T-helper 1 cell treated with Interleukin-12 subunit alpha and Interleukin-12 subunit beta and Interleukin-4 antibody, amounts not matched to agents 30 μg/mL and 1 μg/mL, for 36 hours (primary cell): ENCODE data around the gene KRTAP5-10.
"Not testable (repeated sequence)": the region's sequence is repeated elsewhere in the genome, so short reads cannot be mapped to it uniquely, and the experiment has no call there.

Source experiments
- H3K27ac Mint-ChIP-seq: one replicate; pipeline ENCODE4 v1.8.0; 2021; ENCODE audit warnings: mild to moderate bottlenecking, mixed read lengths
- H3K27me3 Mint-ChIP-seq: one replicate; pipeline ENCODE4 v1.8.0; 2021; ENCODE audit warnings: low read depth, mixed read lengths
- H3K36me3 Mint-ChIP-seq: one replicate; pipeline ENCODE4 v1.8.0; 2021; ENCODE audit warnings: low read depth, mixed read lengths
- H3K4me1 Mint-ChIP-seq: one replicate; pipeline ENCODE4 v1.8.0; 2021; ENCODE audit warnings: low read depth, mixed read lengths
- H3K4me3 Mint-ChIP-seq: one replicate; pipeline ENCODE4 v1.8.0; 2021; ENCODE audit warnings: mild to moderate bottlenecking, moderate library complexity, mixed read lengths
- H3K9me3 Mint-ChIP-seq: one replicate; pipeline ENCODE4 v1.8.0; 2021; ENCODE audit warnings: mixed read lengths

The KRTAP5-10 gene

GRCh38 chr11:71604798-71605488 lies 39.6 kb downstream of the KRTAP5-10 start:
- H3K36me3 Mint-ChIP-seq, H3K4me1 Mint-ChIP-seq, H3K9me3 Mint-ChIP-seq, H3K27ac Mint-ChIP-seq, H3K4me3 Mint-ChIP-seq: not testable (repeated sequence)
- peaks cover 41% of the 10 kb centered on the region for H3K27me3 Mint-ChIP-seq

- not testable (repeated sequence) for H3K27ac Mint-ChIP-seq, H3K4me1 Mint-ChIP-seq, H3K4me3 Mint-ChIP-seq, H3K36me3 Mint-ChIP-seq, H3K9me3 Mint-ChIP-seq
- peaks cover 41% of the 10 kb centered on the region for H3K27me3 Mint-ChIP-seq
Observed at GRCh38 chr11:71606853-71607519, 41.6 kb downstream of the KRTAP5-10 start.

GRCh38 chr11:71607520-71608216 lies 42.3 kb downstream of the KRTAP5-10 start:
- H3K27ac Mint-ChIP-seq, H3K36me3 Mint-ChIP-seq, H3K9me3 Mint-ChIP-seq, H3K4me1 Mint-ChIP-seq, H3K4me3 Mint-ChIP-seq: not testable (repeated sequence)
- H3K27me3 Mint-ChIP-seq, result peaks cover 41% of the 10 kb centered on the region

- not testable (repeated sequence) for H3K27ac Mint-ChIP-seq, H3K9me3 Mint-ChIP-seq, H3K4me3 Mint-ChIP-seq, H3K4me1 Mint-ChIP-seq, H3K36me3 Mint-ChIP-seq
- H3K27me3 Mint-ChIP-seq, result peaks cover 41% of the 10 kb centered on the region
Observed at GRCh38 chr11:71608272-71608671, 42.9 kb downstream of the KRTAP5-10 start.

- not testable (repeated sequence) for H3K36me3 Mint-ChIP-seq, H3K4me3 Mint-ChIP-seq, H3K27ac Mint-ChIP-seq, H3K4me1 Mint-ChIP-seq, H3K9me3 Mint-ChIP-seq
- peaks cover 21% of the 10 kb centered on the region for H3K27me3 Mint-ChIP-seq
Observed at GRCh38 chr11:71611218-71611910, 46.0 kb downstream of the KRTAP5-10 start.

GRCh38 chr11:71613931-71614330 lies 48.6 kb downstream of the KRTAP5-10 start:
- not testable (repeated sequence) for H3K9me3 Mint-ChIP-seq, H3K4me1 Mint-ChIP-seq, H3K27me3 Mint-ChIP-seq, H3K27ac Mint-ChIP-seq, H3K36me3 Mint-ChIP-seq, H3K4me3 Mint-ChIP-seq

GRCh38 chr11:71614366-71614917 lies 49.1 kb downstream of the KRTAP5-10 start:
- H3K4me1 Mint-ChIP-seq, H3K9me3 Mint-ChIP-seq: not testable (repeated sequence)

GRCh38 chr11:71615003-71615402 lies 49.6 kb downstream of the KRTAP5-10 start:
- H3K36me3 Mint-ChIP-seq, H3K9me3 Mint-ChIP-seq, H3K4me1 Mint-ChIP-seq, H3K27ac Mint-ChIP-seq, H3K4me3 Mint-ChIP-seq, H3K27me3 Mint-ChIP-seq: not testable (repeated sequence)

More at GRCh38 chr11:71614366-71614917, 49.1 kb downstream of the KRTAP5-10 start:
- not testable (repeated sequence) for H3K4me3 Mint-ChIP-seq, H3K36me3 Mint-ChIP-seq, H3K27ac Mint-ChIP-seq, H3K27me3 Mint-ChIP-seq
